Measurements from ENCODE around the gene TMX2.

Gene TMX2

GRCh38 chr11:57764021-57764420 lies 51.6 kb downstream of the TMX2 start:
- in situ Hi-C loops (cut with MboI; ENCODE audit: low pct_unique_long_range_greater_than_20kb, low sequenced_read_pairs, unreplicated experiment), result no loop called here
- DNase-seq (ENCODE audit: low spot score), result no peak
- no peak for TF ChIP-seq CTCF (IDR thresholded peaks at IDR 0.05; ENCODE audit: extremely low read depth, insufficient read depth, missing control alignments)

DNA sequence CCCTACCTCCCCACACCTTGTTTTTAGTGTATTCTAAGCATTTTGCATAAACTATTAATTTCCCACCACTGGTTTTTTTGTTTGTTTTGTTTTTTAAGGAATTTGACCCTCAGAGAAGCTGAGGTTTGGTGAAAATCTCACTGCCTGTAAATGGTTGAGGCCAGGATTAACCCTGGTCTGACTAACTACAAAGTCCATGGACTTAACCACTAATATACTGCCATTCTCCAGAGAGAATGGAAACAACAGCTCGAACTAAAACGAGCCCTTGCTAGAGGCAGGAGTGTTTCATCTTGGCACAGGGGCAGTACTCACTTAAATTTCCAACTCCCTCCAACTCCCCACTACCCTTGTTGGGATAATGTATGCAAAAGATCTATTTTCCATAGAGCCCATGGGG lies 52.2 kb downstream of the TMX2 start:
- DNase-seq (ENCODE audit: low spot score), result no peak
- in situ Hi-C loops (cut with MboI; ENCODE audit: low pct_unique_long_range_greater_than_20kb, low sequenced_read_pairs, unreplicated experiment), result no loop called here
- no peak for TF ChIP-seq CTCF (IDR thresholded peaks at IDR 0.05; ENCODE audit: extremely low read depth, insufficient read depth, missing control alignments)

- DNase-seq (ENCODE audit: low spot score), result no peak
- no peak for TF ChIP-seq CTCF (IDR thresholded peaks at IDR 0.05; ENCODE audit: extremely low read depth, insufficient read depth, missing control alignments)
- in situ Hi-C loops (cut with MboI; ENCODE audit: low pct_unique_long_range_greater_than_20kb, low sequenced_read_pairs, unreplicated experiment), result no loop called here
Observed at GRCh38 chr11:57764972-57765371, 52.6 kb downstream of the TMX2 start.

- TF ChIP-seq CTCF (IDR thresholded peaks at IDR 0.05; ENCODE audit: extremely low read depth, insufficient read depth, missing control alignments), result no peak
- no peak for DNase-seq (ENCODE audit: low spot score)
- in situ Hi-C loops (cut with MboI; ENCODE audit: low pct_unique_long_range_greater_than_20kb, low sequenced_read_pairs, unreplicated experiment), result no loop called here
Observed at GRCh38 chr11:57770793-57771192, 58.4 kb downstream of the TMX2 start.

GRCh38 chr11:57771365-57771764 lies 59.0 kb downstream of the TMX2 start:
- DNase-seq (ENCODE audit: low spot score), result no peak
- TF ChIP-seq CTCF (IDR thresholded peaks at IDR 0.05; ENCODE audit: extremely low read depth, insufficient read depth, missing control alignments), result no peak
- in situ Hi-C loops (cut with MboI; ENCODE audit: low pct_unique_long_range_greater_than_20kb, low sequenced_read_pairs, unreplicated experiment), result no loop called here

DNA sequence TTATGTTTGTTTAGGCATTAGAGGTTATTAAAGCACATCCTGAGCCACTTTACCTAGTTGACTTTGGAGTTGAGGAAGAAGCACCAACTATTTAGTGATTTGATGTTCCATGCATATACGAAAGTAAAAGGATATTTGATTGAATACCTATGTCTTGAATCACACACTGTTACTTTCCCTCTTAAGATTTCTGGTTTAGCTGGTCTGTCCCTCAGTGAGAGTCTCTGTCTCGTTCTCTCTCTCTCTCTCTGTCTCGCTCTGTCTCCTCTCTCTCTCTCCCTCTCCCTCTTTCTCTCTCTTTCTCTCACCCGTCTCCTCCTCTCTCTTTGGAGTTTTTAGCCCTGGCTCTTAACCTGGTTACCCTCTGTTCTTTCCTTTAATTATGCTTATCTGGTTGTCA lies 60.2 kb downstream of the TMX2 start:
- in situ Hi-C loops (cut with MboI; ENCODE audit: low pct_unique_long_range_greater_than_20kb, low sequenced_read_pairs, unreplicated experiment), result no loop called here
- no peak for DNase-seq (ENCODE audit: low spot score)
- no peak for TF ChIP-seq CTCF (IDR thresholded peaks at IDR 0.05; ENCODE audit: extremely low read depth, insufficient read depth, missing control alignments)

DNA sequence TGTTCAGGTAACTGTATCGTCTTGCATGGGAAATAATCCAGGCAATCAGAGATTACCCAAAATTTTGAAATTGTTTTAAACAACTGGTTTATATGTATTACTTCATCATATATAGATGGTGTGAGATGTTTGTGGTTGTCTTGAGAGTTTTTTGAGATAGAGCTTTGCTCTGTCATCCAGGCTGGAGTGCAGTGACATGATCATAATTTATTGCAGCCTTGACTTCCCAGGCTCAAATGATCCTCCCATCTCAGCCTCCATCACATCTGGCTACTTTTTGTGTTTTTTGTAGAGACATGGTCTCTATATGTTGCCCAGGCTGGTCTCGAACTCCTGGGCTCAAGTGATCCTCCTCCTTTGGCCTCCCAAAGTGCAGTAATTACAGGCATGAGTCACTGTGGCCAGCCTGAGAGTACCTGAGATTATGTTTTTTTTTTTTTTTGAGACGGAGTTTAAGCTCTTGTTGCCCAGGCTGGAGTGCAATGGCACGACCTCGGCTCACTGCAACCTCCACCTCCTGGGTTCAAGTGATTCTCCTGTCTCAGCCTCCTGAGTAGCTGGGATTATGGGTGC lies 60.7 kb downstream of the TMX2 start:
- in situ Hi-C loops (cut with MboI; ENCODE audit: low pct_unique_long_range_greater_than_20kb, low sequenced_read_pairs, unreplicated experiment), result no loop called here
- no peak for TF ChIP-seq CTCF (IDR thresholded peaks at IDR 0.05; ENCODE audit: extremely low read depth, insufficient read depth, missing control alignments)
- DNase-seq (ENCODE audit: low spot score), result no peak
